GM12801 (cell line): ENCODE results near the gene PIK3AP1.

ENCODE experiments used
- CTCF ChIP-seq: IDR thresholded peaks from one replicate; pipeline ENCODE4 v1.5.1; 2011; ENCODE audit warnings: control low read depth; ENCODE audit not compliant: insufficient read length; ENCODE audit errors: extremely low read depth

Gene PIK3AP1

DNA sequence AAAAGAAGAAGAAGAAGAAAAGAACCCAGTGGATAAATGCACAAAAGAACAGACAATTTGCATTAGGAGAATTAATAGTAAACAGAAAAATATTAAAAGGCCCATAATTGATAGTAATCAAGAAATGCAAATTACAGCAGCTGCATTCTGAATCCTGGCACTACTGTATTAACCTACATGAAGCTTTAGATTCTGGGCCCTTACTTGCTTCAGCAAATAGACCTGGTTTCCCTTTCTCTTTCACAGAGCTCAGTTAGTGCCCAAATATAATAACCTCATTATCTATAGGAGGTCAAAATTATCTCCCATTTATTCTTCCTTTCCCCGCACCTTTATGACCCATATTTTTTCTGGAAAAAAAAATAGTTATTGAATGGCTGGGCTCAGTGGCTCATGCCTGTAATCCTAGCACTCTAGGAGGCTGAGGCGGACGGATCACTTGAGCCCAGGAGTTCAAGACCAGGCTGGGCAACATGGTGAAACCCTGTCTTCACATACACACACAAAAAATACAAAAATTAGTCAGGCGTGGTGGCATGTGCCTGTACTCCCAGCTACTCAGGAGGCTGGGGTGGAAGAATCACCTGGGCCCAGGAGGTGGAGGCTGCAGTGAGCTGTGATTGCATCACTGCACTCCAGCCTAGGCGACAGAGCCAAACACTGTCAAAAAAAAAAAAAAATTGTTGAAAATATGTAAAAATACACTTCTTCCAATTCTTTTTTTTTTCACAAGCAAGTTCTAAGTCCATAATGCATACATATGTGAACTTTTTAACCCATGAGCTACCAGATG lies 36.0 kb upstream of the PIK3AP1 start:
- no peak for TF ChIP-seq CTCF

GRCh38 chr10:96753956-96754355 lies 33.6 kb upstream of the PIK3AP1 start:
- no peak for TF ChIP-seq CTCF

- TF ChIP-seq CTCF: no peak
These were observed 32.1 kb upstream of the PIK3AP1 start for GRCh38 chr10:96752375-96752774.

DNA sequence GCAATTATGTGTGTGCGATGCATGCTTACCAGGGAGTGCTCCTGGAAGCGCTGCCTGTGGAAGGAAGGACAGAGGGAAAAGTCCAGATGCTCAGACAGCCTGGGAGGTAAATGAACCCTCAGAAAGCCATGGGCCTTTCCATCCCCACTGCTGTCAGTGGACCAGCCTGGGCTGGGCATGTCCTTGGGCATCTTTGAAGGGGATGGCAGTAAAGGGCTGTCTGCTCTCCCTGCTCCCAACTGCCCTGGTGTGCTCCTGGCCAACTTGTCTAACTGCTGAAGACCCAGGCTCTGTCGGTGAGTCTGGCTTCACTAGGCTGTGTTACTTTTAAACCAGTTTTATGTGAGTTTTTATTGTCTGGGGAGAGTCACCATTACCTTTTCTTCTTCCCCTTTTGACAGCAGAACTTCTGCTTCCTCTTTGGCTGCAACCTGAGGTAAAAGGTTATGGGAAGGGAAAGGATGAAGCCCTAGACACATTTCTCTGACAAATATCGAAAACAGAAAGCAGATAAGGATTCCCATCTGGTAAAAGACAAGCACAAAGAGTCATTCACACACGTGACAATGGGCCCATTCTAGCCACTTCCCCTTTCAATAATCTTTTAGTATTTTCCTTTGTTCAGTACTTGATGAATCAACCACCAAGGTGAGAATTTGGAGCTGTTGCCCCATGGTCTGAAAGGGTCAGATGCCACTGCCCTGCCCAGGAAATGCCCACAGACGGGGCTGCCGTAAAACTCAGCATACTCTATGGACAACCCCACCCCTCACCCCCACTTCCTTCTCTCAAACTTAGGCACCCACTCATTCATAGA lies 27.6 kb upstream of the PIK3AP1 start:
- TF ChIP-seq CTCF: no peak

GRCh38 chr10:96746503-96746902 lies 26.2 kb upstream of the PIK3AP1 start:
- no peak for TF ChIP-seq CTCF

DNA sequence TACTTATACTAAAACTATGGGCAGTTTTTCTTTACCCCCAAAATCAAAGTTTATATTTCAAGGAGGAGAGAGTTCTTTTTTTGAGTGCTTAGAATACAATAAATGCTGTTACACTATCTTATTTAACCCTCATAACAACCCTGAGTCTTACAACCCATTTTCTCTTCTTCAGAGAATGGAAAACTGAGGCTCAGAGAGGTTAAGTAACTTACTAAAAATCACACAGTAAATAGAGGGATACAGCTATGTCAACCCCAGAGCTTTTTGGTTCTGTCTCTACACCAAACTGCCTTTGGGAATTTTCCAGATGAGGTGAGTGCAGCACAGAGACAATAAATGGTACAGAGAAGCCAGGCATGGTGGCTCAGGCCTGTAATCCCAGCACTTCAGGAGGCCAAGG lies 25.6 kb upstream of the PIK3AP1 start:
- TF ChIP-seq CTCF: no peak

- TF ChIP-seq CTCF: no peak
These were observed 23.8 kb upstream of the PIK3AP1 start for GRCh38 chr10:96743988-96744585.
